Lower leg skin (tissue), 4 donors: ENCODE results near the gene CFAP54. TPM values are rescaled to one million over a fixed set of nuclear protein-coding genes. Genes with fewer than 3 reads are reported as not detected.

Experiments used
- DNase-seq, 2 donors: peaks; one replicate each; pipeline ENCODE4 v3.0.0-alpha.2; 2019; ENCODE audit warnings: low spot score in 2 of 2
- H3K4me3 ChIP-seq: fragments of 200-600 bp; sonication (generic); 2 replicates; pipeline ENCODE4 v1.5.1; 2017; ENCODE audit warnings: mild to moderate bottlenecking, low read depth; ENCODE audit not compliant: poor library complexity, severe bottlenecking
- CTCF ChIP-seq, 3 donors: fragments of 450-650 bp; IDR thresholded peaks; one replicate each; pipeline ENCODE4 v1.5.1; 2016; ENCODE audit warnings: antibody characterized with exemption in 3 of 3, mild to moderate bottlenecking in 3 of 3, moderate library complexity in 2 of 3
- POLR2A ChIP-seq, 2 donors: fragments of 450-650 bp; IDR thresholded peaks; one replicate each; pipeline ENCODE4 v1.6.1; 2016 to 2017; ENCODE audit warnings: antibody characterized with exemption in 2 of 2, mild to moderate bottlenecking in 1 of 2, moderate library complexity in 1 of 2
- WGBS, 2 donors: methylation state at CpG; one replicate each; pipeline ENCODE4 v1.1.5; 2018; 5-methylcytosine and 5-hydroxymethylcytosine counted together
- intact Hi-C: fragments of 100-400 bp; cut with DNase I; formaldehyde crosslinking; loops from one replicate; pipeline ENCODE4 v1.15.0; 2023; ENCODE audit warnings: low total_unique reads
- total RNA-seq, 4 donors: library from RNA; depleted of rRNA; stranded (reverse); fragments of >200 nt; gene quantifications; one replicate each; pipeline ENCODE4 v1.1.0, GENCODE V29; 2016

CFAP54 gene
- total RNA-seq, 4 donors from 2014 or later = 0.04 to 0.59 TPM; not detected in 2

GRCh38 chr12:96743606-96744005 is 254.2 kb downstream of the CFAP54 start:
- no peak for DNase-seq
- TF ChIP-seq CTCF (IDR thresholded peaks at IDR 0.05) (no peak), POLR2A (IDR thresholded peaks at IDR 0.05) (no peak)
- intact Hi-C loops = no loop called here
- WGBS, 2 donors = 41 to 43% methylated on average over 4 of the region's 4 CpGs
- H3K4me3 ChIP-seq = no peak overlapping the region

- WGBS, 2 donors = 70 to 84% methylated on average over 1 of the region's 1 CpG
- H3K4me3 ChIP-seq = no peak overlapping the region
- intact Hi-C loops = no loop called here
- no peak for DNase-seq
- TF ChIP-seq POLR2A (IDR thresholded peaks at IDR 0.05) = no peak
- TF ChIP-seq CTCF (IDR thresholded peaks at IDR 0.05) = no peak
Observed at GRCh38 chr12:96749999-96750398, 260.6 kb downstream of the CFAP54 start.

- WGBS, 2 donors = 50 to 51% methylated on average over 4 of the region's 4 CpGs
- H3K4me3 ChIP-seq = no peak overlapping the region
- intact Hi-C loops = no loop called here
- no peak for TF ChIP-seq POLR2A (IDR thresholded peaks at IDR 0.05)
- no peak for TF ChIP-seq CTCF (IDR thresholded peaks at IDR 0.05)
- no peak for DNase-seq
Observed at GRCh38 chr12:96751626-96752025, 262.2 kb downstream of the CFAP54 start.

- H3K4me3 ChIP-seq = no peak overlapping the region
- DNase-seq = no peak
- 25 to 54% methylated on average over 2 of the region's 2 CpGs for WGBS, 2 donors
- TF ChIP-seq CTCF (IDR thresholded peaks at IDR 0.05) (no peak), POLR2A (IDR thresholded peaks at IDR 0.05) (no peak)
- intact Hi-C loops = no loop called here
Observed at GRCh38 chr12:96752211-96752610, 262.8 kb downstream of the CFAP54 start.

- WGBS, 2 donors = 80 to 84% methylated on average over 3 of the region's 3 CpGs
Observed at GRCh38 chr12:96766232-96766631, 276.9 kb downstream of the CFAP54 start.

More at GRCh38 chr12:96766232-96766631, 276.9 kb downstream of the CFAP54 start:
- no peak for TF ChIP-seq CTCF (IDR thresholded peaks at IDR 0.05)
- no peak for TF ChIP-seq POLR2A (IDR thresholded peaks at IDR 0.05)
- DNase-seq = no peak
- intact Hi-C loops = no loop called here
- no peak overlapping the region for H3K4me3 ChIP-seq
